Fibroblast of lung (primary cell): ENCODE data around the gene DSCAML1.

Experiments used
- EZH2 ChIP-seq: IDR thresholded peaks from 2 replicates; pipeline ENCODE4 v1.5.1; 2012; ENCODE audit warnings: low read length, control low read depth, mild to moderate bottlenecking; ENCODE audit errors: missing control alignments
- TF ChIP-seq, protein P1 (sequence below), 2 donors: IDR thresholded peaks in 1 of 2; conservative IDR thresholded peaks in 1 of 2; 1 replicate in 1 of 2; 2 replicates in 1 of 2; pipeline ENCODE4 v1.5.1; 2011 to 2012; ENCODE audit warnings: low read length in 2 of 2, control low read depth in 1 of 2, inconsistent platforms in 1 of 2, low read depth in 1 of 2, mild to moderate bottlenecking in 1 of 2

DNA sequence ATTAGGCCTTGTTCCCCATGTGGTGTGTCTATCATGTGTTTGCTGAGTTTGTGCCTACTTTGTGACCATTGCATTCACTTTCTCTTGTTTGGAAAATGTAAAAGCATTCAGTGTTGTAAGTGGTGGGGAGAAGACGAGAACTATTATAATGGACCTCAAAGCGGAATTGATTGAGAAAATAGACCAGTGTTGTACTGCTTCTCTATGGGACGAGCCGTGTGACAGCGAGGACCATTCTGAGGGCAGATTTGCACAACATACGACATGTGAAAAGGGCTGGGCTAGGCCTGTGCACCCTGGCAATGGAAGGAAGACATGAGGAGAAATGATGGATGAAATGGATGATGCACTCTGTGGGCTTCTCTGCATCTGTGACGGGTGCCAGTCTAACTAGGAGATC lies 233.5 kb downstream of the DSCAML1 start:
- TF ChIP-seq, protein P1, sequence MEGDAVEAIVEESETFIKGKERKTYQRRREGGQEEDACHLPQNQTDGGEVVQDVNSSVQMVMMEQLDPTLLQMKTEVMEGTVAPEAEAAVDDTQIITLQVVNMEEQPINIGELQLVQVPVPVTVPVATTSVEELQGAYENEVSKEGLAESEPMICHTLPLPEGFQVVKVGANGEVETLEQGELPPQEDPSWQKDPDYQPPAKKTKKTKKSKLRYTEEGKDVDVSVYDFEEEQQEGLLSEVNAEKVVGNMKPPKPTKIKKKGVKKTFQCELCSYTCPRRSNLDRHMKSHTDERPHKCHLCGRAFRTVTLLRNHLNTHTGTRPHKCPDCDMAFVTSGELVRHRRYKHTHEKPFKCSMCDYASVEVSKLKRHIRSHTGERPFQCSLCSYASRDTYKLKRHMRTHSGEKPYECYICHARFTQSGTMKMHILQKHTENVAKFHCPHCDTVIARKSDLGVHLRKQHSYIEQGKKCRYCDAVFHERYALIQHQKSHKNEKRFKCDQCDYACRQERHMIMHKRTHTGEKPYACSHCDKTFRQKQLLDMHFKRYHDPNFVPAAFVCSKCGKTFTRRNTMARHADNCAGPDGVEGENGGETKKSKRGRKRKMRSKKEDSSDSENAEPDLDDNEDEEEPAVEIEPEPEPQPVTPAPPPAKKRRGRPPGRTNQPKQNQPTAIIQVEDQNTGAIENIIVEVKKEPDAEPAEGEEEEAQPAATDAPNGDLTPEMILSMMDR (conservative IDR thresholded peaks at IDR 0.05 in 1 of 2, IDR thresholded peaks at IDR 0.05 in 1 of 2; ENCODE audit: low read depth in 1 of 2, low read length in 2 of 2): no peak
- TF ChIP-seq EZH2: no peak
